Stimulated activated CD4-positive, alpha-beta T cell treated with anti-CD3 and anti-CD28 coated beads, TNF-alpha, amount 100 ng/mL, for 4 hours (primary cell): Measurements from ENCODE around the gene ACOXL.
"Not testable (repeated sequence)": the region's sequence is repeated elsewhere in the genome, so short reads cannot be mapped to it uniquely, and the experiment has no call there.

Experiments
- DNase-seq, 3 experiments: peaks; one replicate each; pipeline ENCODE4 v3.0.0-alpha.2; 2020; ENCODE audit warnings: low read depth in 3 of 3

ACOXL gene

GRCh38 chr2:111041398-111042202 is 309.2 kb downstream of the ACOXL start:
- no peak for DNase-seq

- no peak for DNase-seq
Observed at GRCh38 chr2:111042261-111042660, 309.9 kb downstream of the ACOXL start.

GRCh38 chr2:111042772-111043771 is 310.7 kb downstream of the ACOXL start:
- DNase-seq = no peak

- no peak for DNase-seq
Observed at GRCh38 chr2:111044066-111044465, 311.7 kb downstream of the ACOXL start.

- not testable (repeated sequence) for DNase-seq
Observed at GRCh38 chr2:111045236-111045635, 312.9 kb downstream of the ACOXL start.

GRCh38 chr2:111045771-111046444 is 313.5 kb downstream of the ACOXL start:
- DNase-seq = no peak

- no peak for DNase-seq
Observed at GRCh38 chr2:111046670-111047069, 314.3 kb downstream of the ACOXL start.

- no peak for DNase-seq
Observed at GRCh38 chr2:111048856-111049768, 316.7 kb downstream of the ACOXL start.

- DNase-seq = no peak
Observed at GRCh38 chr2:111049792-111050640, 317.6 kb downstream of the ACOXL start.

- DNase-seq = no peak
Observed at GRCh38 chr2:111050701-111051376, 318.5 kb downstream of the ACOXL start.

GRCh38 chr2:111052621-111053020 is 320.2 kb downstream of the ACOXL start:
- no peak for DNase-seq

GRCh38 chr2:111053266-111053665 is 320.9 kb downstream of the ACOXL start:
- DNase-seq = no peak

- DNase-seq = no peak
Observed at GRCh38 chr2:111053825-111054515, 321.6 kb downstream of the ACOXL start.

GRCh38 chr2:111054791-111055691 is 322.7 kb downstream of the ACOXL start:
- no peak for DNase-seq

- DNase-seq = no peak
Observed at GRCh38 chr2:111055735-111056134, 323.4 kb downstream of the ACOXL start.

- DNase-seq = no peak
Observed at GRCh38 chr2:111057045-111057444, 324.7 kb downstream of the ACOXL start.

- no peak for DNase-seq
Observed at GRCh38 chr2:111057721-111058120, 325.3 kb downstream of the ACOXL start.

- no peak for DNase-seq
Observed at GRCh38 chr2:111058264-111058663, 325.9 kb downstream of the ACOXL start.
